PC-3 (cell line): ENCODE data around the gene FBXO41.

ENCODE experiments used
- CTCF ChIP-seq: fragments of 300-600 bp; sonication (generic); conservative IDR thresholded peaks from 2 replicates; pipeline ENCODE4 v1.5.1; 2017; ENCODE audit warnings: antibody characterized with exemption, low read depth, mild to moderate bottlenecking, low read length
- EZH2 ChIP-seq: fragments of 300-600 bp; sonication (generic); IDR thresholded peaks from one replicate; pipeline ENCODE4 v1.6.1; 2017; ENCODE audit warnings: antibody characterized with exemption, mild to moderate bottlenecking, low read length; ENCODE audit not compliant: unreplicated experiment
- EZH2phosphoT487 ChIP-seq: fragments of 300-600 bp; sonication (generic); IDR thresholded peaks from 2 replicates; pipeline ENCODE4 v1.6.1; 2018; ENCODE audit warnings: mild to moderate bottlenecking, antibody characterized with exemption, low read length, borderline replicate concordance

DNA sequence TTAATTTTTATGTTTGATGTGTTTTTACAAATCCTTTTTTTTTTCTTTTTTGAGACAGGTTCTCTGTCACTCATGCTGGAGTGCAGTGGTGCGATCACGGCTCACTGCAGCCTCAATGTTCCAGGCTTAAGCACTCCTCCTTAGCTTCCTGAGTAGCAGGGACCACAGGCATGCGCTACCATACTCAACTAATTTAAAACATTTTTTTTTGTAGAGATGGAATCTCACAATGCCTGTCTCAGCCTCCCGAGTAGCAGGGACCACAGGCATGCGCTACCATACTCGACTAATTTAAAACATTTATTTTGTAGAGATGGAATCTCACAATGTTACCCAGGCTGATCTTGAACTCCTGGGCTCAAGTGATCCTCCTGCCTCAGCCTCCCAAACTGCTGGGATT lies 78.7 kb downstream of the FBXO41 start:
- TF ChIP-seq CTCF (no peak), EZH2 (no peak), EZH2phosphoT487 (no peak)
